A673 (cell line): ENCODE results near the gene RXRA. TPM values are rescaled to one million over a fixed set of nuclear protein-coding genes. Genes with fewer than 3 reads are reported as not detected.
A peak's percentile ranks its signal among the peaks of the same experiment; 100 is the strongest.

Source experiments
- BruUV-seq: library from RNA; stranded (reverse); fragments of 400-500 nt; replicated peaks from 2 replicates; lab custom pipeline; 2021; lab: Mats Ljungman, UMichigan
- CTCF ChIA-PET: fragments of 300-600 bp; sonication (Branson Sonifier 250); formaldehyde crosslinking; loops from one replicate; lab custom pipeline; 2022; ENCODE audit warnings: antibody characterized with exemption; lab: Charles Lee
- POLR2A ChIA-PET: fragments of 300-600 bp; sonication (Branson Sonifier 250); formaldehyde crosslinking; loops from one replicate; lab custom pipeline; 2022; ENCODE audit warnings: antibody characterized with exemption; ENCODE audit not compliant: low non-redundant PET; lab: Charles Lee
- DNase-seq: peaks from one replicate; pipeline ENCODE4 v3.0.0-alpha.2; 2015; ENCODE audit warnings: low spot score
- H3K27ac ChIP-seq: fragments of 200-600 bp; sonication (generic); 2 replicates; pipeline ENCODE4 v1.5.1; 2016; ENCODE audit warnings: mixed run types, low read depth, mild to moderate bottlenecking, mixed read lengths, antibody characterized with exemption, low read length; ENCODE audit not compliant: poor library complexity, severe bottlenecking
- H3K27me3 ChIP-seq: fragments of 200-600 bp; sonication (generic); replicated peaks from 2 replicates; pipeline ENCODE4 v1.6.1; 2017; ENCODE audit warnings: mixed run types, low read depth, mild to moderate bottlenecking, mixed read lengths, antibody characterized with exemption, low read length; ENCODE audit not compliant: insufficient read depth, poor library complexity
- H3K36me3 ChIP-seq: fragments of 200-600 bp; sonication (generic); 2 replicates; pipeline ENCODE4 v1.6.1; 2016; ENCODE audit warnings: mixed run types, mild to moderate bottlenecking, mixed read lengths, antibody characterized with exemption, low read length; ENCODE audit not compliant: insufficient read depth, poor library complexity, severe bottlenecking
- H3K4me1 ChIP-seq: fragments of 200-600 bp; sonication (generic); 2 replicates; pipeline ENCODE4 v1.6.1; 2017; ENCODE audit warnings: mixed run types, mild to moderate bottlenecking, mixed read lengths, antibody characterized with exemption, low read length; ENCODE audit not compliant: insufficient read depth, poor library complexity, severe bottlenecking
- H3K4me3 ChIP-seq: fragments of 200-600 bp; sonication (generic); 2 replicates; pipeline ENCODE4 v1.5.1; 2016; ENCODE audit warnings: low read depth, mixed run types, mild to moderate bottlenecking, mixed read lengths, low read length; ENCODE audit not compliant: poor library complexity, severe bottlenecking
- H3K9me3 ChIP-seq: fragments of 200-600 bp; sonication (generic); 2 replicates; pipeline ENCODE4 v1.6.1; 2016; ENCODE audit warnings: mixed run types, low read depth, mild to moderate bottlenecking, mixed read lengths, antibody characterized with exemption, low read length; ENCODE audit not compliant: poor library complexity, severe bottlenecking
- CTCF ChIP-seq: fragments of 300-800, 200-600 bp; sonication (generic); conservative IDR thresholded peaks from 2 replicates; pipeline ENCODE4 v1.5.1; 2017; ENCODE audit warnings: low read depth, mild to moderate bottlenecking, antibody characterized with exemption, low read length, moderate library complexity, mixed read lengths
- EZH2 ChIP-seq: fragments of 200-600 bp; sonication (generic); IDR thresholded peaks from 2 replicates; pipeline ENCODE4 v1.6.1; 2017; ENCODE audit warnings: borderline replicate concordance, low read depth, mild to moderate bottlenecking, mixed read lengths, antibody characterized with exemption, low read length; ENCODE audit not compliant: poor library complexity, severe bottlenecking
- intact Hi-C: fragments of 100-400 bp; cut with micrococcal nuclease; formaldehyde crosslinking; loops from one replicate; pipeline ENCODE4 v1.10.0; 2022; ENCODE audit not compliant: unreplicated experiment
- total RNA-seq: library from RNA; stranded (reverse); gene quantifications from 2 replicates; pipeline ENCODE4 v1.2.3, GENCODE V29; 2021

RXRA gene
- total RNA-seq, 1 experiment from 2014 or later = 54.1 TPM

- POLR2A ChIA-PET = no interaction called here
- Histone ChIP-seq H3K9me3 (no peaks in the 10 kb centered on the region), H3K4me3 (no peak overlapping the region), H3K4me1 (peaks cover 28% of the 10 kb centered on the region), H3K27ac (no peak overlapping the region), H3K27me3 (no peaks in the 10 kb centered on the region), H3K36me3 (no peaks in the 10 kb centered on the region)
- CTCF ChIA-PET = no interaction called here
- intact Hi-C loops = no loop called here
- BruUV-seq = no TSS peak
- TF ChIP-seq EZH2 (no peak), CTCF (no peak)
- no peak for DNase-seq
Observed at GRCh38 chr9:134454476-134454857, 128.2 kb downstream of the RXRA start.

GRCh38 chr9:134455021-134455471 lies 128.8 kb downstream of the RXRA start:
- Histone ChIP-seq H3K36me3 (no peaks in the 10 kb centered on the region), H3K4me1 (peaks cover 24% of the 10 kb centered on the region), H3K9me3 (no peaks in the 10 kb centered on the region), H3K27me3 (no peaks in the 10 kb centered on the region), H3K27ac (peak overlapping the region; percentile 96), H3K4me3 (no peak overlapping the region)
- ChIA-PET CTCF (no interaction called here), POLR2A (no interaction called here)
- intact Hi-C loops = loop anchor here (5.0 kb wide), 2 partner anchors 97 to 187 kb away; partner anchors contain the start of gene COL5A1
- TF ChIP-seq EZH2 (no peak), CTCF (no peak)
- no TSS peak for BruUV-seq
- DNase-seq = no peak

GRCh38 chr9:134455537-134455933 lies 129.3 kb downstream of the RXRA start:
- Histone ChIP-seq H3K9me3 (no peaks in the 10 kb centered on the region), H3K27ac (peak overlapping the region; percentile 96), H3K4me3 (no peak overlapping the region), H3K36me3 (no peaks in the 10 kb centered on the region), H3K4me1 (peaks cover 21% of the 10 kb centered on the region), H3K27me3 (no peaks in the 10 kb centered on the region)
- CTCF ChIA-PET = no interaction called here
- no peak for DNase-seq
- POLR2A ChIA-PET = no interaction called here
- no TSS peak for BruUV-seq
- intact Hi-C loops = loop anchor here (5.0 kb wide), 2 partner anchors 97 to 187 kb away; partner anchors contain the start of gene COL5A1
- TF ChIP-seq EZH2 (no peak), CTCF (no peak)
